ENCODE measurements around the gene RUNX2.

DNA sequence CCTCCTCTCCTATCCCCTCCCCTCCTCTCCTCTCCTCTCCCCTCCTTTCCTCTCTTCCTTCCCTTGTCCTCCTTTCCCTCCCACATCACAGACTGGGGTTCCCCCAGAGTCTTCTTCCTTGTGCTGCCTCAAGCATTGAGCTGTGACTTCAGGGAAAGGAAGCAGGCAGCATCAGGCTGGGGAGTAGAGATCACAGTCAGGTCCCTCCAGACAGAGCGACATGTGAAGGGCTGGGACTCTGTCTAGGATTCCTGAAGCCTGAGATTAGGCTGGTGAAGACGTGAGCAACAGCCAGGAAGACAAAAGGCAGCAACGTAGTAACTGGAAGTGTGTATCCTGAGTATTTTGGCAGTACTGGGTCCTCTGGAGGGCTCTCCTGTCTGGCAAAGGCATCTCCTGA is 315.0 kb downstream of the RUNX2 start:
- TF ChIP-seq, protein P1, sequence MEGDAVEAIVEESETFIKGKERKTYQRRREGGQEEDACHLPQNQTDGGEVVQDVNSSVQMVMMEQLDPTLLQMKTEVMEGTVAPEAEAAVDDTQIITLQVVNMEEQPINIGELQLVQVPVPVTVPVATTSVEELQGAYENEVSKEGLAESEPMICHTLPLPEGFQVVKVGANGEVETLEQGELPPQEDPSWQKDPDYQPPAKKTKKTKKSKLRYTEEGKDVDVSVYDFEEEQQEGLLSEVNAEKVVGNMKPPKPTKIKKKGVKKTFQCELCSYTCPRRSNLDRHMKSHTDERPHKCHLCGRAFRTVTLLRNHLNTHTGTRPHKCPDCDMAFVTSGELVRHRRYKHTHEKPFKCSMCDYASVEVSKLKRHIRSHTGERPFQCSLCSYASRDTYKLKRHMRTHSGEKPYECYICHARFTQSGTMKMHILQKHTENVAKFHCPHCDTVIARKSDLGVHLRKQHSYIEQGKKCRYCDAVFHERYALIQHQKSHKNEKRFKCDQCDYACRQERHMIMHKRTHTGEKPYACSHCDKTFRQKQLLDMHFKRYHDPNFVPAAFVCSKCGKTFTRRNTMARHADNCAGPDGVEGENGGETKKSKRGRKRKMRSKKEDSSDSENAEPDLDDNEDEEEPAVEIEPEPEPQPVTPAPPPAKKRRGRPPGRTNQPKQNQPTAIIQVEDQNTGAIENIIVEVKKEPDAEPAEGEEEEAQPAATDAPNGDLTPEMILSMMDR (conservative IDR thresholded peaks at IDR 0.05; ENCODE audit: low read length), result no peak
- TF ChIP-seq EZH2phosphoT487 (IDR thresholded peaks at IDR 0.05; ENCODE audit: borderline replicate concordance, low read depth, low read length), result no peak

Measured in OCI-LY7 (cell line).